Measurements from ENCODE around the gene PDIA4.

GRCh38 chr7:149023662-149024061, 4.6 kb downstream of the PDIA4 start:
- TF ChIP-seq ZNF274 (IDR thresholded peaks at IDR 0.05; ENCODE audit: low read depth, low read length) = no peak
- no peak for TF ChIP-seq SUZ12 (IDR thresholded peaks at IDR 0.05; ENCODE audit: extremely low read depth, insufficient read depth, insufficient read length)
- TF ChIP-seq YY1 (IDR thresholded peaks at IDR 0.05; ENCODE audit: insufficient read depth, insufficient read length) = no peak

All from NT2/D1 (cell line).